Tibial nerve (tissue), 4 donors: ENCODE data around the gene C19orf25. TPM values are rescaled to one million over a fixed set of nuclear protein-coding genes. Genes with fewer than 3 reads are reported as not detected.
"Not testable (repeated sequence)": the region's sequence is repeated elsewhere in the genome, so short reads cannot be mapped to it uniquely, and the experiment has no call there.

ENCODE experiments used
- DNase-seq, 2 donors: peaks; one replicate each; pipeline ENCODE4 v3.0.0-alpha.2; 2019; ENCODE audit warnings: low spot score in 2 of 2
- H3K27ac ChIP-seq, 4 donors: fragments of 200-600 bp; sonication (generic) in 3 of 4; one replicate each; pipeline ENCODE4 v1.5.1; 2017 to 2019; ENCODE audit warnings: mild to moderate bottlenecking in 1 of 4
- H3K27me3 ChIP-seq, 2 donors: fragments of 200-600 bp; sonication (generic) in 1 of 2; one replicate each; pipeline versions ENCODE4 v1.5.1 to v1.6.0; 2017 to 2019
- H3K36me3 ChIP-seq, 3 donors: fragments of 200-600 bp; sonication (generic); one replicate each; pipeline ENCODE4 v1.5.1; 2018 to 2019
- H3K4me1 ChIP-seq, 4 donors: fragments of 200-600 bp; sonication (generic) in 3 of 4; one replicate each; pipeline ENCODE4 v1.5.1; 2017 to 2019
- H3K4me3 ChIP-seq, 4 donors: fragments of 200-600 bp; sonication (generic) in 3 of 4; one replicate each; pipeline ENCODE4 v1.5.1; 2017 to 2019; ENCODE audit warnings: mild to moderate bottlenecking in 1 of 4, moderate library complexity in 1 of 4
- H3K9me3 ChIP-seq, 4 donors: fragments of 200-600 bp; sonication (generic) in 3 of 4; one replicate each; pipeline ENCODE4 v1.5.1; 2017 to 2019
- EP300 ChIP-seq, 2 donors: sonication (generic); formaldehyde crosslinking; IDR thresholded peaks; one replicate each; pipeline ENCODE4 v1.6.1; 2017; ENCODE audit warnings: antibody characterized with exemption in 2 of 2, mild to moderate bottlenecking in 1 of 2
- POLR2A ChIP-seq, 2 donors: fragments of 450-650 bp; IDR thresholded peaks; one replicate each; pipeline ENCODE4 v1.6.1; 2017; ENCODE audit warnings: antibody characterized with exemption in 2 of 2, mild to moderate bottlenecking in 2 of 2, moderate library complexity in 2 of 2
- WGBS, 2 donors: methylation state at CpG; one replicate each; pipeline ENCODE4 v1.1.5; 2018; 5-methylcytosine and 5-hydroxymethylcytosine counted together
- total RNA-seq, 4 donors: library from RNA; depleted of rRNA; stranded (reverse); fragments of >200 nt; gene quantifications; one replicate each; pipeline ENCODE4 v1.1.0, GENCODE V29; 2016
- TF ChIP-seq, protein P1 (sequence below), 5 experiments: fragments of 200-600 bp in 3 of 5; fragments of 450-650 bp in 2 of 5; sonication (generic) in 3 of 5; IDR thresholded peaks; one replicate each; pipeline ENCODE4 v1.5.1; 2016 to 2019; ENCODE audit warnings: antibody characterized with exemption in 5 of 5, mild to moderate bottlenecking in 3 of 5, moderate library complexity in 2 of 5

The C19orf25 gene
- total RNA-seq, 4 donors from 2014 or later = 22.4 to 47.4 (median 33.8) TPM

DNA sequence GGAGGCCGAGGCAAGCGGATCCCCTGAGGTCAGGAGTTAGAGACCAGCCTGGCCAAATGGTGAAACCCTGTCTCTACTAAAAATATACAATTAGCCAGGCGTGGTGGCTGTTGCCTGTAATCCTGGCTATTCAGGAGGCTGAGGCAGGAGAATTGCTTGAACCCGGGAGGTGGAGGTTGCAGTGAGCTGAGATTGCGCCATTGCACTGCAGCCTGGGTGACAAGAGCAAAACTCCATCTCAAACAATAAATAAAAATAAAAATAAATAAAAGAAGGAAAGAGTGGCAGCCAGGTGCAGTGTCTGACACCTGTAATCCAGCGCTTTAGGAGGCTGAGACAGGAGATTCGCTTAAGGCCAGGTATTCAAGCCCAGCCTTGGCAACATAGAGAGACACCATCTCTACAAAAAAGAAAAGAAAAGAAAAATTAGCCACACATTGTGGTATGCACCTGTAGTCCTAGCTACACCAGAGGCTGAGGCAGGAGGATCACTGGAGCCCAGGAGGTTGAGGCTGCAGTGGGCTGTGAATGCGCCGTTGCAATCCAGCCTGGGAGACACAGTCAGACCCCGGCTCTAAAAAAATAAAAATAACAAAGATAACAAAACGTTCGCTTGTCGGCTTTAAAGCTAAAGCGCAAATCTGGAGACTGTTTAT is 23.5 kb upstream of the C19orf25 start:
- WGBS, 2 donors = 56% methylated on average over 14 of the region's 14 CpGs
- DNase-seq = no peak
- no peaks in the 10 kb centered on the region for H3K9me3 ChIP-seq
- peaks cover 0 to 35% of the 10 kb centered on the region in 2 donors for H3K27me3 ChIP-seq
- H3K4me1 ChIP-seq = peaks cover 0 to 24% (median 16%) of the 10 kb centered on the region in 4 donors
- H3K27ac ChIP-seq = no peak overlapping the region
- peaks cover 0 to 7% (median 0%) of the 10 kb centered on the region in 3 donors for H3K36me3 ChIP-seq
- no peak overlapping the region for H3K4me3 ChIP-seq
- TF ChIP-seq, protein P1, sequence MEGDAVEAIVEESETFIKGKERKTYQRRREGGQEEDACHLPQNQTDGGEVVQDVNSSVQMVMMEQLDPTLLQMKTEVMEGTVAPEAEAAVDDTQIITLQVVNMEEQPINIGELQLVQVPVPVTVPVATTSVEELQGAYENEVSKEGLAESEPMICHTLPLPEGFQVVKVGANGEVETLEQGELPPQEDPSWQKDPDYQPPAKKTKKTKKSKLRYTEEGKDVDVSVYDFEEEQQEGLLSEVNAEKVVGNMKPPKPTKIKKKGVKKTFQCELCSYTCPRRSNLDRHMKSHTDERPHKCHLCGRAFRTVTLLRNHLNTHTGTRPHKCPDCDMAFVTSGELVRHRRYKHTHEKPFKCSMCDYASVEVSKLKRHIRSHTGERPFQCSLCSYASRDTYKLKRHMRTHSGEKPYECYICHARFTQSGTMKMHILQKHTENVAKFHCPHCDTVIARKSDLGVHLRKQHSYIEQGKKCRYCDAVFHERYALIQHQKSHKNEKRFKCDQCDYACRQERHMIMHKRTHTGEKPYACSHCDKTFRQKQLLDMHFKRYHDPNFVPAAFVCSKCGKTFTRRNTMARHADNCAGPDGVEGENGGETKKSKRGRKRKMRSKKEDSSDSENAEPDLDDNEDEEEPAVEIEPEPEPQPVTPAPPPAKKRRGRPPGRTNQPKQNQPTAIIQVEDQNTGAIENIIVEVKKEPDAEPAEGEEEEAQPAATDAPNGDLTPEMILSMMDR (IDR thresholded peaks at IDR 0.05) = no peak
- TF ChIP-seq POLR2A (IDR thresholded peaks at IDR 0.05) (no peak), EP300 (IDR thresholded peaks at IDR 0.05) (no peak)

DNA sequence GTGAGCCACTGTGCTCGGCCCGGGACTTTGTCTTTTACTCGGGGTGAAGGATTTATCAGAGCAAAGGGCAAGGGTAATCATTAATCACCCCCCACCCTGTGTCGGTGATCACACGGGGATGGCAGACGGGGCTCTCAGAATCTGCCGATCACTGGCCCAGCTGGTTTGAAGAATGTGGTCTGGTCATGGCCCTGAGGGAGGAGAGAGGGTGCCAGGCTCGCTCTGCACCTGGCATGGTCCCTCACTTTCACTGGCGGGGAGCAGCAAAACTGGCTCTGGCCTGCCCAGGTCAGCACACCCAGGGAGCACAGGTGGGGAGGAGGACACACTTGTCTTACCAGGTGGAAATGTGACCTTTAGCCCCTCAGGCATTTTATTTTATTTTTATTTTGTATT is 22.2 kb upstream of the C19orf25 start:
- DNase-seq = no peak
- H3K27me3 ChIP-seq = peaks cover 0 to 41% of the 10 kb centered on the region in 2 donors
- 69 to 70% methylated on average over 9 of the region's 9 CpGs for WGBS, 2 donors
- no peak overlapping the region for H3K4me3 ChIP-seq
- no peak overlapping the region for H3K27ac ChIP-seq
- TF ChIP-seq POLR2A (IDR thresholded peaks at IDR 0.05) (no peak), EP300 (IDR thresholded peaks at IDR 0.05) (no peak)
- TF ChIP-seq, protein P1 (IDR thresholded peaks at IDR 0.05) = no peak
- H3K9me3 ChIP-seq = no peaks in the 10 kb centered on the region
- peaks cover 0 to 17% (median 12%) of the 10 kb centered on the region in 4 donors for H3K4me1 ChIP-seq
- H3K36me3 ChIP-seq = peaks cover 0 to 7% (median 0%) of the 10 kb centered on the region in 3 donors

DNA sequence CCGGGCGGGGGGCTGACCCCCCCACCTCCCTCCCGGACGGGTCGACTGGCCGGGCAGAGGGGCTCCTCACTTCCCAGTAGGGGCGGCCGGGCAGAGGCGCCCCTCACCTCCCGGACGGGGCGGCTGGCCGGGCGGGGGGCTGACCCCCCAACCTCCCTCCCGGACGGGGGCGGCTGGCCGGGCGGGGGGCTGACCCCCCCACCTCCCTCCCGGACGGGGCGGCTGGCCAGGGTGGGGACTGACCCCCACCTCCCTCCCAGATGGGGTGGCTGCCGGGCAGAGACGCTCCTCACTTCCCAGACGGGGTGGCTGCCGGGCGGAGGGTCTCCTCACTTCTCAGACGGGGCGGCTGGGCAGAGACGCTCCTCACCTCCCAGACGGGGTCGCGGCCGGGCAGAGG is 20.2 kb upstream of the C19orf25 start:
- not testable (repeated sequence) for H3K36me3 ChIP-seq, DNase-seq, H3K9me3 ChIP-seq, H3K27ac ChIP-seq, H3K4me3 ChIP-seq
- Histone ChIP-seq H3K27me3 (peaks cover 0 to 40% of the 10 kb centered on the region in 2 donors), H3K4me1 (peaks cover 0 to 16% (median 12%) of the 10 kb centered on the region in 4 donors)
- WGBS, 2 donors = no CpG with 5 or more reads among the region's 34 CpGs

DNA sequence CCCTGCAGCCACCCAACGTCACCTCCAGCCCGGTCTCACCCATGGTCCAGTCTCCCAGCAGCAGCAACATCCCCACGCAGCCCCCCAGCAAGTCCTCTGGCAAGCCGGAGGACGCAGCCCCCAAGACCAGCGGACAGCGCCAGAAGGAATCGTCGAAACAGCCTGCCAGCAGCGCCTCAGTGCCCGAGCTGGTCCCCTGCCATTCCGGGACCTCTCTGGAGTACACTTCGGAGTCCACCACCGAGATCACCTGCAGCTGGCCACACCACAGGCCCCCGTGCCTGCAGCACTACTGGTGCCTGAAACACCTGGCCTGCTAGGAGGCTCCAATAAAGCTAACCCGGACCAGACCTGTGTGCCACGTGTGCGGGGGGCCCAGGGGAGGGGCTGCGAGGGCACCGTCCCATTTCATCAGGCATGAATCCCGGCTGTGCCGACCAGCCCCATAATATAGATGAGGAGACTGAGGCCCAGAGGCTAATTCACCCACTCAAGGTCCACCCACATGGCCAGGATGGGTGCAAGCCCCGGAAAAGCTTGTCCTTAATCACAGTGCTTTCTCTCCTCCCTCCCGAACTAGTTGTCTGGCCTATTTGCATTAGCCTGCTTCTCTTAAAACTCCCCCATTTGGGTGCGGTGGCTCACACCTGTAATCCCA is 18.7 kb upstream of the C19orf25 start:
- Histone ChIP-seq H3K27me3 (peaks cover 0 to 24% of the 10 kb centered on the region in 2 donors), H3K4me1 (peaks cover 0 to 1% (median under 1%) of the 10 kb centered on the region in 4 donors), H3K27ac (no peak overlapping the region), H3K36me3 (no peaks in the 10 kb centered on the region), H3K9me3 (no peaks in the 10 kb centered on the region), H3K4me3 (no peak overlapping the region)
- no peak for DNase-seq
- WGBS, 2 donors = 83 to 91% methylated on average over 14 to 16 of the region's 25 CpGs
- no peak for TF ChIP-seq EP300 (IDR thresholded peaks at IDR 0.05)
- TF ChIP-seq, protein P1 (IDR thresholded peaks at IDR 0.05) = no peak
- TF ChIP-seq POLR2A (IDR thresholded peaks at IDR 0.05) = no peak

DNA sequence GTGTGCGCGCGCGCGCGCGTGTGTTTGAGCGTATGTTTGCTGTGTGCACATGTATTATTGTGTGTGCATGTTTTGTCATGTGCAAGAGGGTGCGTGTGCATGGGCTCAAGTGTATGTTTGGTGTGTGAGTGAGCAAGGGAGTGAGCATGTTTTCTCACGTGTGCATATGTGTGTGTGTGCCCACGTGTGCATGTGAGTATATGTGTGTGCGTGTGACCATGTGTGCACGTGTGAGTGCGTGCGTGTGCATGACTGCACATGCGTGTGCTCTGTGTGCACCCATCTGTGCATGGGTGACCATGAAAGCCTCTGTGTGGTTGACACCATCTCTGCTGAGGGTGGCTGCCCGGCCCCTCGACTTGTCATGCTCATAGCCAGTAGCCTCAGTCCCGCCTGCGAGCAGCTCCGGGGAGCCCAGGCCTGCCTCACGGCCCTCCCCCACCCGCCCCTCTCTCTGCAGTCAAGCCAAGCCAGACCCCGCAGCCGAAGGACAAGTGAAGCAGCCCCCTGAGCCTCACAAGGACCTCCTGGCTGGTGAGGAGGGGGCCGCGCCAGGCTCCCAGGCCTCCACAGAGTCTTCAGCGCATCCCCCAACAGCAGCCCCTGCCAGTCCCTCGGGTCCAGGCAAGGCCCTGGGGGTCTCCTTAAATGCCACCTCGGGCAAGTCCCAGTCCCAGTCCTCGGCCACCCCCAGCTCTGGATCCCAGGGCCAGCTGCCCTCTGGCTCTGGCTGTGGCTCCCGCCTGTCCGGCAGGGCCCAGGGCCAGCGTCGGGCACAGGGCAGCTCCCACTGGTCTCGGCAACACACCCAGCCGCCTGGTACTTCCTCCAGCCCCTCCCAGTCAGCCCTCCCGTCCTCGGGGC is 17.9 kb upstream of the C19orf25 start:
- 72 to 73% methylated on average over 33 to 34 of the region's 39 CpGs for WGBS, 2 donors
- DNase-seq = no peak
- Histone ChIP-seq H3K36me3 (no peaks in the 10 kb centered on the region), H3K27me3 (peaks cover 0 to 25% of the 10 kb centered on the region in 2 donors), H3K4me1 (no peaks in the 10 kb centered on the region), H3K9me3 (no peaks in the 10 kb centered on the region), H3K4me3 (no peak overlapping the region), H3K27ac (no peak overlapping the region)
- TF ChIP-seq POLR2A (IDR thresholded peaks at IDR 0.05) (no peak), EP300 (IDR thresholded peaks at IDR 0.05) (no peak)
- TF ChIP-seq, protein P1 (IDR thresholded peaks at IDR 0.05) = no peak
